Right lobe of liver (tissue), 6 donors: ENCODE results near the gene QSOX1. TPM values are rescaled to one million over a fixed set of nuclear protein-coding genes. Genes with fewer than 3 reads are reported as not detected.
"Not testable (repeated sequence)": the region's sequence is repeated elsewhere in the genome, so short reads cannot be mapped to it uniquely, and the experiment has no call there.

Source experiments
- ATAC-seq, 4 donors: fragments of 200-7000 bp; cut with Tn5 transposase; one replicate each; pipeline ENCODE4 v1.9.1; 2020; ENCODE audit warnings: mild to moderate bottlenecking in 4 of 4, moderate library complexity in 4 of 4
- DNase-seq, 3 donors: peaks; one replicate each; pipeline ENCODE4 v3.0.0-alpha.2; 2020
- H3K27ac ChIP-seq, 3 donors: fragments of 200-600 bp; one replicate each; pipeline ENCODE4 v1.8.0; 2022
- H3K27me3 ChIP-seq, 2 donors: fragments of 200-600 bp; one replicate each; pipeline ENCODE4 v1.8.0; 2022
- H3K36me3 ChIP-seq, 4 donors: fragments of 200-600 bp; sonication (generic) in 1 of 4; one replicate each; pipeline versions ENCODE4 v1.5.1 to v1.8.0; 2017 to 2022; ENCODE audit warnings: control low read depth in 1 of 4
- H3K4me1 ChIP-seq, 4 donors: fragments of 200-600 bp; sonication (generic) in 1 of 4; one replicate each; pipeline versions ENCODE4 v1.5.1 to v1.8.0; 2017 to 2022; ENCODE audit warnings: control low read depth in 1 of 4
- H3K4me3 ChIP-seq, 3 donors: fragments of 200-600 bp; one replicate each; pipeline ENCODE4 v1.8.0; 2022
- H3K9me3 ChIP-seq, 4 donors: fragments of 200-600 bp; sonication (generic) in 1 of 4; one replicate each; pipeline versions ENCODE4 v1.5.1 to v1.8.0; 2017 to 2022; ENCODE audit warnings: control low read depth in 1 of 4
- POLR2A ChIP-seq: fragments of 450-650 bp; IDR thresholded peaks from one replicate; pipeline ENCODE4 v1.6.1; 2017; ENCODE audit warnings: antibody characterized with exemption, mild to moderate bottlenecking
- WGBS: methylation state at CpG from one replicate; pipeline ENCODE4 v1.1.6; 2018; ENCODE audit warnings: low coverage, low lambda C conversion rate; ENCODE audit not compliant: insufficient coverage; ENCODE audit errors: missing lambda C conversion rate; 5-methylcytosine and 5-hydroxymethylcytosine counted together
- intact Hi-C, 2 donors: fragments of 100-400 bp; cut with DNase I; formaldehyde crosslinking; loops; one replicate each; pipeline versions ENCODE4 v1.11.2 to v1.14.1; 2022
- total RNA-seq, 6 experiments: library from RNA; depleted of rRNA in 2 of 6; stranded (reverse); fragments of >200 nt in 2 of 6; fragmentation: NEBNext Ultra II Directional in 3 of 6; extraction: Animal tissue kit (Norgen Biotek cat#: 25700) in 3 of 6; gene quantifications; one replicate each; pipeline versions ENCODE4 v1.1.0 to v1.2.4, GENCODE V29; 2016 to 2023
- TF ChIP-seq, protein P1 (sequence below), 4 donors: fragments of 200-600 bp in 3 of 4; fragments of 450-650 bp in 1 of 4; IDR thresholded peaks; one replicate each; pipeline versions ENCODE4 v1.5.1 to v1.8.0; 2016 to 2022; ENCODE audit warnings: antibody characterized with exemption in 4 of 4, mild to moderate bottlenecking in 2 of 4
- donor health status: DM: no; HTN: yes; CAD: no.
- donor health status: DM: no; HTN: no; CAD: no.
- donor health status: DM: no; HTN: no; CAD: no.
- donor health status: DM: no; HTN: yes; CAD: no.
- donor health status: DM: no; HTN: yes; CAD: no.

Gene QSOX1
- total RNA-seq, 6 experiments from 2014 or later: 25.0 to 68.4 (median 38.6) TPM

DNA sequence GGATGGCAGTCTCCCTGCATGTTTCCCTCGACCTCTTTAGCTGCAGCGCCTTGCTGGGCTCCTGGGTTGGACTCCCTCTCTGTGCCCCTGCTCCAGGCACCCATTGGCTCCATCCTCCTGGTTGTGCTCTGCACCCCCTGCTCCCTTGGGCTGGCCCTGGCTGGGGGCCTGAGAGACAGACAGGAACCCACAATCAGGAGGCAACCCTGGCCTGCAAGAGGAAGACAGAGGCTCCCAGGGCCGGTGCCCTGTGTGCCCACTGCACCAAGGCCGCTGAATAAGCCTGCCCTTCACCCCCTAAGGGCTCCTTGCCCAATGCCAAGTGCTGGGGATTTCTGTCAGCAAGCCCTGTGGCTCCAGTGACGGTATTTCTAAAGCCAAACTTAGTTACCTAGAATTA lies 43.9 kb downstream of the QSOX1 start:
- TF ChIP-seq, protein P1, sequence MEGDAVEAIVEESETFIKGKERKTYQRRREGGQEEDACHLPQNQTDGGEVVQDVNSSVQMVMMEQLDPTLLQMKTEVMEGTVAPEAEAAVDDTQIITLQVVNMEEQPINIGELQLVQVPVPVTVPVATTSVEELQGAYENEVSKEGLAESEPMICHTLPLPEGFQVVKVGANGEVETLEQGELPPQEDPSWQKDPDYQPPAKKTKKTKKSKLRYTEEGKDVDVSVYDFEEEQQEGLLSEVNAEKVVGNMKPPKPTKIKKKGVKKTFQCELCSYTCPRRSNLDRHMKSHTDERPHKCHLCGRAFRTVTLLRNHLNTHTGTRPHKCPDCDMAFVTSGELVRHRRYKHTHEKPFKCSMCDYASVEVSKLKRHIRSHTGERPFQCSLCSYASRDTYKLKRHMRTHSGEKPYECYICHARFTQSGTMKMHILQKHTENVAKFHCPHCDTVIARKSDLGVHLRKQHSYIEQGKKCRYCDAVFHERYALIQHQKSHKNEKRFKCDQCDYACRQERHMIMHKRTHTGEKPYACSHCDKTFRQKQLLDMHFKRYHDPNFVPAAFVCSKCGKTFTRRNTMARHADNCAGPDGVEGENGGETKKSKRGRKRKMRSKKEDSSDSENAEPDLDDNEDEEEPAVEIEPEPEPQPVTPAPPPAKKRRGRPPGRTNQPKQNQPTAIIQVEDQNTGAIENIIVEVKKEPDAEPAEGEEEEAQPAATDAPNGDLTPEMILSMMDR (IDR thresholded peaks at IDR 0.05): no peak
- TF ChIP-seq POLR2A: no peak
- intact Hi-C loops: no loop called here
- Histone ChIP-seq H3K36me3 (no peaks in the 10 kb centered on the region), H3K9me3 (no peaks in the 10 kb centered on the region), H3K4me3 (no peak overlapping the region), H3K27me3 (no peaks in the 10 kb centered on the region), H3K27ac (no peak overlapping the region), H3K4me1 (no peaks in the 10 kb centered on the region)
- no CpG with 5 or more reads among the region's 5 CpGs for whole genome bisulfite sequencing
- ATAC-seq (no peak), DNase-seq (no peak)

DNA sequence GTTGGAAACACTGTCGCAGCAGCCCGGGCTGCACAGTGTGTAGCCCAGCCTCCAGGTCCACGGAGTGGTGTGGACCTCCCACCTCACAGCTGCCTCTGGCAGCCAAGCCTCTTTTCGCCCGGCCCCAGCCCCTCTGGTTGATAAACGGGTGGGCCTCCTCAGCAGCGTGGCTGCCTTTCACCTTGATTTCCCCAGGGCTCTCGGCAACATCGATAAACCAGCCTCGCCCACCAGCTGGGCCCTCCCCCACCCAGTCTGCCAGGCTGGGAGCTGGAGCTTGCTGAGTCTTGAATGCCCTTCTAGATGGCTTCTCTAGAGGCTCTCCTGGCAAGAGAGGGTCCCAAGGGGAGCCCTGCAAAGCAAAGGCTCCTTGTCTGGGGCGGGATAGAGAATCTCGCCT lies 44.3 kb downstream of the QSOX1 start:
- 100% methylated on average over 1 of the region's 12 CpGs for WGBS
- Histone ChIP-seq H3K36me3 (no peaks in the 10 kb centered on the region), H3K4me3 (no peak overlapping the region), H3K9me3 (no peaks in the 10 kb centered on the region), H3K27me3 (no peaks in the 10 kb centered on the region), H3K27ac (no peak overlapping the region), H3K4me1 (no peaks in the 10 kb centered on the region)
- DNase-seq: no peak
- TF ChIP-seq POLR2A: no peak
- TF ChIP-seq, protein P1 (IDR thresholded peaks at IDR 0.05): no peak
- intact Hi-C loops: no loop called here
- ATAC-seq: no peak

DNA sequence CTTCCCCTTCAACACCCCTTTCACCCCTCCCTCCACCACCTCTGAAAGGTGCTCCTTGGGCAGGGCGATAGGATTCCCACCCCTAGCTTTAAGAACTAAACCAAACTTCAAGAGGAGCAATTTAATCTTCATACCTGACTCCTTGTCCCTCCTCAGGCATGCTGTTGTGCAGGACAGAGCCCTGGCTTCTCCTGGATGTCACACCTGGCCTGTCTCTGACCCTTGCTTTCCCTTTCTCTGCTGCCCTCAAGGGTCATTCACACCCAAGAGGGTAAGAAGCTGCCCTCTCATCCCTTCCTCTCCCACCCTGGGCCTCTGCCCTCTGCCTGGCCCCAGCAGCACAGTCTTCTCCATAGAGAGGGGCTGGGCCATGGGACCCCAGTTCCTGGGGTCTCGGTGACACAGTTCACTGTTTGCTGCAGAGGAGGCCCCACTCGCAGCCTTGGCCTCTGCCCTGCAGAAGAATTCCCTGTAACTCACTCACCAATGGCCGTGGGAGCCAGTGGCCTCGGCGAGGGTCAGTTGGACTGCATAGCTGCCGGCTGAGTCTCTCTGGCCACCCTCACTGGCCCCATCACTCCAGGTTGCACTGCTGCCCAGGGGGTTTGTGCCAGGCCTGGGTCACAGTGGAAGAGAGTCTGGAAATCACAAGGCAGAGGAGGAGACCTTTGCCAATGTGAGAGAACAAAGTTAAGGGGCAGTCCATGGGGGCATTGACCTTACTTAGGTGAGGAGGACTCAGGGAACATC lies 47.0 kb downstream of the QSOX1 start:
- intact Hi-C loops: no loop called here
- Histone ChIP-seq H3K27me3 (no peaks in the 10 kb centered on the region), H3K36me3 (no peaks in the 10 kb centered on the region), H3K4me3 (no peak overlapping the region), H3K4me1 (no peaks in the 10 kb centered on the region), H3K27ac (no peak overlapping the region), H3K9me3 (no peaks in the 10 kb centered on the region)
- 90% methylated on average over 2 of the region's 7 CpGs for WGBS
- TF ChIP-seq POLR2A: no peak
- TF ChIP-seq, protein P1 (IDR thresholded peaks at IDR 0.05): no peak
- no peak for DNase-seq
- no peak for ATAC-seq

DNA sequence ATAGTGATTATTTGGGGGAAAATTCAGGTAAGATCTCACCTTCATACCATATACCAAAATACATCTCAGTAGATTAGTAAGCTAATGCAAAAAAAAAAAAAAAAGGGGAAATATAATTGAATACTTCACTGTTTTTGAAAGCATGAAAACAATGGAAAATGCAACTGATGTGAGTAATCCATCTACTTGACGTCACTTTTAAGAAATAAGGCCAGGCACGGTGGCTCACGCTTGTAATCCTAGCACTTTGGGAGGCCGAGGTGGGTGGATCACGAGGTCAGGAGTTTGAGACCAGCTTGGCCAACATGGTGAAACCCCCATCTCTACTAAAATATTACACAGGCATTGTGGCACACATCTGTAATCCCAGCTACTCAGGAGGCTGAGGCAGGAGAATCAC lies 47.9 kb downstream of the QSOX1 start:
- intact Hi-C loops, H3K36me3 ChIP-seq, H3K9me3 ChIP-seq, ATAC-seq, H3K4me3 ChIP-seq, H3K27me3 ChIP-seq, H3K4me1 ChIP-seq, H3K27ac ChIP-seq, DNase-seq: not testable (repeated sequence)
- WGBS: 82% methylated on average over 2 of the region's 5 CpGs

DNA sequence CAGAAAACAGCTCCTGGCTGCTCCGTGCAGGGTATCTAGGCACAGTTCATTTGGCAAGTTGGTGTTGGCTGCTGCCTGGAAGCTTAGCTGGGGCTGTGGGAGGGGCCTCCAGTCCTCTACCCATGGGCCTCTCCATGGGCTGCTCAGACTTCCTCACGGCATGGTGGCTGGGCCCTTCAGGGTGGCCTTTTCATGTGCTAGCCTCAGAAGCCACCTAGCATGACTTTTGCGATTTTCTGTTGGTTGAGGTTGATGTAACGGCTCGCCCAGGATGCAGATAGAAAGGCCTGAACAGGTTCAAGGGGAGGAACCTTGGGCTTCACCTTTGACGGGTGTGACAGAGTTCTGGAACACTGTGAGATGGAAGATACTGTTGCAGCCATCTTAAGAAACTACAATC lies 49.6 kb downstream of the QSOX1 start:
- no peak overlapping the region for H3K27ac ChIP-seq
- H3K27me3 ChIP-seq: no peaks in the 10 kb centered on the region
- ATAC-seq (no peak), DNase-seq (no peak)
- no peak for TF ChIP-seq POLR2A
- TF ChIP-seq, protein P1 (IDR thresholded peaks at IDR 0.05): no peak
- 80% methylated on average over 2 of the region's 6 CpGs for WGBS
- H3K4me3 ChIP-seq: no peak overlapping the region
- no peaks in the 10 kb centered on the region for H3K36me3 ChIP-seq
- H3K4me1 ChIP-seq: no peaks in the 10 kb centered on the region
- H3K9me3 ChIP-seq: no peaks in the 10 kb centered on the region
- intact Hi-C loops: no loop called here
